Neural cell (in vitro differentiated cells): ENCODE results near the gene ITGB6.

Experiments
- EZH2 ChIP-seq: fragments of 200-600, 300-800 bp; shearing (Covaris generic), sonication (generic); IDR thresholded peaks from 2 replicates; pipeline ENCODE4 v1.6.1; 2014; ENCODE audit warnings: antibody characterized with exemption, low read length, borderline replicate concordance, mild to moderate bottlenecking; ENCODE audit not compliant: insufficient read depth, poor library complexity, severe bottlenecking
- MXI1 ChIP-seq: fragments of 450-650 bp; conservative IDR thresholded peaks from 2 replicates; pipeline ENCODE4 v1.6.1; 2014; ENCODE audit warnings: antibody characterized with exemption, mild to moderate bottlenecking; ENCODE audit not compliant: poor library complexity, severe bottlenecking
- TAF1 ChIP-seq: IDR thresholded peaks from 2 replicates; pipeline ENCODE4 v1.6.1; 2012; ENCODE audit warnings: low read depth
- TF ChIP-seq, protein P1 (sequence below): fragments of 450-650 bp; IDR thresholded peaks from 2 replicates; pipeline ENCODE4 v1.5.1; 2014; ENCODE audit warnings: antibody characterized with exemption, mild to moderate bottlenecking, moderate library complexity; ENCODE audit not compliant: poor library complexity, severe bottlenecking

DNA sequence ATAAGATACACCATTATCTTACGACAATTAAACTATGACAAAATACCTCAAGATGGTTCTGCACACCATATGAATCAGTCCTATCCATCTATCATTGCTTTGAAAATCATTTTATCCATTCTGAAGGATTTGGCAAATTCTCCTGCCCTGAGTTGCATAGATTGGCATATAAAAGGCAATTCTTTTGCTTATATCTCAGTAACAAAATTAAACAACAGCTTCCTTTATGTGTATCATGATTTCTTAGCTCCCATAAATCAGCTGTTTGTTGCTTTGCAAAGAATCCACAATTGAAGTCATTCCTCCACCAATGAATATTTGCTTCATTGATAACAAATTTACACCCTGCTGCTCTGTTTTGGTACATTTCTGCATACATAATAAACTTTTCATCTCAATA, 61.7 kb downstream of the ITGB6 start:
- TF ChIP-seq, protein P1, sequence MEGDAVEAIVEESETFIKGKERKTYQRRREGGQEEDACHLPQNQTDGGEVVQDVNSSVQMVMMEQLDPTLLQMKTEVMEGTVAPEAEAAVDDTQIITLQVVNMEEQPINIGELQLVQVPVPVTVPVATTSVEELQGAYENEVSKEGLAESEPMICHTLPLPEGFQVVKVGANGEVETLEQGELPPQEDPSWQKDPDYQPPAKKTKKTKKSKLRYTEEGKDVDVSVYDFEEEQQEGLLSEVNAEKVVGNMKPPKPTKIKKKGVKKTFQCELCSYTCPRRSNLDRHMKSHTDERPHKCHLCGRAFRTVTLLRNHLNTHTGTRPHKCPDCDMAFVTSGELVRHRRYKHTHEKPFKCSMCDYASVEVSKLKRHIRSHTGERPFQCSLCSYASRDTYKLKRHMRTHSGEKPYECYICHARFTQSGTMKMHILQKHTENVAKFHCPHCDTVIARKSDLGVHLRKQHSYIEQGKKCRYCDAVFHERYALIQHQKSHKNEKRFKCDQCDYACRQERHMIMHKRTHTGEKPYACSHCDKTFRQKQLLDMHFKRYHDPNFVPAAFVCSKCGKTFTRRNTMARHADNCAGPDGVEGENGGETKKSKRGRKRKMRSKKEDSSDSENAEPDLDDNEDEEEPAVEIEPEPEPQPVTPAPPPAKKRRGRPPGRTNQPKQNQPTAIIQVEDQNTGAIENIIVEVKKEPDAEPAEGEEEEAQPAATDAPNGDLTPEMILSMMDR, result no peak
- TF ChIP-seq TAF1 (no peak), EZH2 (no peak), MXI1 (no peak)
